Measurements from ENCODE around the gene TK2. TPM values are rescaled to one million over a fixed set of nuclear protein-coding genes. Genes with fewer than 3 reads are reported as not detected.
A peak's percentile ranks its signal among the peaks of the same experiment; 100 is the strongest.
"Not testable (repeated sequence)": the region's sequence is repeated elsewhere in the genome, so short reads cannot be mapped to it uniquely, and the experiment has no call there.

Gene TK2
- total RNA-seq, 2 donors from 2014 or later = 23.1 to 26.0 TPM

DNA sequence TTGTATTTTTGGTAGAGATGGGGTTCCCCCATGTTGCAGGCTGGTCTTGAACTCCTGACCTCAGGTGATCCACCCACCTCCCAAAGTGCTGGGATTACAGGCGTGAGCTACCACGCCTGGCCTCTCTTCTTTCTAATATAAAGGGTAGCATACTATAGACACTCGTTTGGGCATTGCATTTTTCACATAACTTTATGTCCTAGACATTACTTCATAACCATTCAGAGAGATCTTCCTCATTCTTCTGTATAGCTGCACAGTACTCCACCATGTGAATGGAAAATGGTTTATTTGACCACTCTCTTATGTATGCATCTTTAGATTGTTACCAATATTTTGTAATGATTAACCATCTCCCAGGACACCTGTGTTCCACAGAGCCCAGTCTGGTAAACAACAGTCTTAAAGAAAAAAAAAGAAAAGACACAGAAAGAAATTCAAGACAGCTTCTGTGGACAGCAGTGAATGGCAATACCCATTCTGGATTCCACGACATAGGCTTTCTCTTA is 42.1 kb downstream of the TK2 start:
- Histone ChIP-seq H3K4me1 (peaks cover 54% of the 10 kb centered on the region), H3K4me3 (no peak overlapping the region), H3K9me3 (no peaks in the 10 kb centered on the region), H3K27me3 (no peaks in the 10 kb centered on the region), H3K36me3 (replicated peaks in 1 of 2; ENCODE audit: insufficient read depth in 1 of 2, low read depth in 2 of 2) (no peaks in the 10 kb centered on the region), H3K27ac (peak overlapping the region; percentile 0 to 92 (median 84))
- TF ChIP-seq, protein P1, sequence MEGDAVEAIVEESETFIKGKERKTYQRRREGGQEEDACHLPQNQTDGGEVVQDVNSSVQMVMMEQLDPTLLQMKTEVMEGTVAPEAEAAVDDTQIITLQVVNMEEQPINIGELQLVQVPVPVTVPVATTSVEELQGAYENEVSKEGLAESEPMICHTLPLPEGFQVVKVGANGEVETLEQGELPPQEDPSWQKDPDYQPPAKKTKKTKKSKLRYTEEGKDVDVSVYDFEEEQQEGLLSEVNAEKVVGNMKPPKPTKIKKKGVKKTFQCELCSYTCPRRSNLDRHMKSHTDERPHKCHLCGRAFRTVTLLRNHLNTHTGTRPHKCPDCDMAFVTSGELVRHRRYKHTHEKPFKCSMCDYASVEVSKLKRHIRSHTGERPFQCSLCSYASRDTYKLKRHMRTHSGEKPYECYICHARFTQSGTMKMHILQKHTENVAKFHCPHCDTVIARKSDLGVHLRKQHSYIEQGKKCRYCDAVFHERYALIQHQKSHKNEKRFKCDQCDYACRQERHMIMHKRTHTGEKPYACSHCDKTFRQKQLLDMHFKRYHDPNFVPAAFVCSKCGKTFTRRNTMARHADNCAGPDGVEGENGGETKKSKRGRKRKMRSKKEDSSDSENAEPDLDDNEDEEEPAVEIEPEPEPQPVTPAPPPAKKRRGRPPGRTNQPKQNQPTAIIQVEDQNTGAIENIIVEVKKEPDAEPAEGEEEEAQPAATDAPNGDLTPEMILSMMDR (IDR thresholded peaks at IDR 0.05) = no peak
- TF ChIP-seq POLR2A (IDR thresholded peaks at IDR 0.05) = no peak
- WGBS, 2 donors = 71 to 73% methylated on average over 4 of the region's 4 CpGs
- DNase-seq = peak in 1 of 4 donors; percentile 5
- intact Hi-C loops (cut with DNase I) = no loop called here
- no peak for ATAC-seq

DNA sequence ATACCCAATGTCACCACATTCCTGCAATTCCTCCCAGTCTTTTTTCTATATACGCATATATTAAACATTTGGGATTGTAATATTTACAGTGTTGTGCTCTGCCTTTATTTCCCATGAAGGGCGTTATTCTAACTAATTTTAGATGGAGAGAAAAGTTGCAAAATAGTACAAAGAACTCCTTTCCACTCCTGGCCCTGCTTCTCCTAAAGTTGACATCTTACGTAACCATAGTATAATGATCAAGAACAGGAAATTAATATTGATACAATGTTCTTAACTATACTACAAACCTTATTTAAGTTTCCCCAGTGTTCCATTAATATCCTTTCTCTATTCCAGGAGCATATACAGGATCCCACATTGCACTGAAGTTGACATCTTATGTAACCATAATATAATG is 46.3 kb downstream of the TK2 start:
- TF ChIP-seq, protein P1 (IDR thresholded peaks at IDR 0.05) = no peak
- no peak for TF ChIP-seq POLR2A (IDR thresholded peaks at IDR 0.05)
- Histone ChIP-seq H3K36me3 (replicated peaks in 1 of 2; ENCODE audit: insufficient read depth in 1 of 2, low read depth in 2 of 2) (no peaks in the 10 kb centered on the region), H3K4me1 (peaks cover 13% of the 10 kb centered on the region), H3K27ac (no peak overlapping the region), H3K27me3 (no peaks in the 10 kb centered on the region), H3K9me3 (no peaks in the 10 kb centered on the region), H3K4me3 (no peak overlapping the region)
- intact Hi-C loops (cut with DNase I) = no loop called here
- ATAC-seq (no peak), DNase-seq (no peak)
- 83 to 88% methylated on average over 3 of the region's 3 CpGs for WGBS, 2 donors

DNA sequence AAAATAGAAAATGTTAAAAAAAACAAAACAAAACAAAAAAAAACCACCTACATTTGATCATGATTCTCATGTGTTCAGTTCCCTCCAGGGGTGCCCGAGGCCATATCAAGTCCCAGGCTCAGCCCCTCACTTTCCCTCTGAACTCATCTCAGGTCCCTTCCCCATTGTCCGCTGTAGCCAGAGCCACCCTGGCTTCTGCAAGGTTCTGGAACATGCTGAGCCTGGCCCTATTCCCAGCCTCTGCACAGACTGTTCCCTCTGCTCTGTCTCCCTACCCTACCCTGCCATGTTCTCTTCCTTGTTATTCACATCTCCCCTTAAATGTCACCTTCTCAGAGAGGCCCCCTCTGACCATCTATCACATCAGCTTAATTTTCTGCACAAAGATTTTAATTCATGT is 46.9 kb downstream of the TK2 start:
- no peaks in the 10 kb centered on the region for H3K27me3 ChIP-seq

DNA sequence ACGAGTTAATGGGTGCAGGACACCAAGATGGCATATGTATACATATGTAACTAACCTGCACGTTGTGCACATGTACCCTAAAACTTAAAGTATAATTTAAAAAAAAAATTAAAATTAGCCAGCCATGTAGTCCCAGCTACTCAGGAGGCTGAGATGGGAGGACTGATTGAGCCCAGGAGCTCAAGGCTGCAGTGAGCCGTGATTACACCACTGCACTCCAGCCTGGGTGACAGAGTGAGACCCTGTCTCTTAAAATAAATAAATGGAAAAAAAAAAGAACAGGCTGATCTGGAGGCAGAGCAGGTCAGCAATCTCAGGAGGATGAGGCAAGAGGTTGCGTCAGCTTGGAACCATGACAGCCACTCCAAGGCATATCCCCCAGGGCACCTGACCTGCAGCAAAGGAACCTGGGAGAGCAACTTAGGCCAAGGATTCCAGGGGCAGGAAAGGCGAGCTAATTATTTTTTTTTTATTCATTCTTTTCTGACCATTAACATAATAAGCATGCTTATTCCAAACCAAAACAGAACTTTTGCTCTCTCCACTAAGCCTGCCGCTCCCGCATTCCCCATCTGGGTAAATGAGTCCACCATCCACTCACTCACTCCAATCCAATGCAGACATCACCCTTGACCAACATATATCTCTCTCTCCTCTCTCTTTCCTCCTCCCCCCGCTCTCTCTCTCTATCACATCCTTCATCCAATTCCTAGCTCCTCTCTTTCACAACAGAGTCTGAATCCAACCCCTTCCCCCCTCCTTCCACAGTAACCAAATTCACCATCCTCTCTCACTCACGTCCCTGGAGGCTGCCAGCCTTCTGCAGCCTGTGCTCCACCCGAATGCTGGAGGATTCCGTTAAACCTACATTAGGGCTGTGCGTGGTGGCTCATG is 47.7 kb downstream of the TK2 start:
- no peak overlapping the region for H3K27ac ChIP-seq
- no peaks in the 10 kb centered on the region for H3K36me3 ChIP-seq (replicated peaks in 1 of 2; ENCODE audit: insufficient read depth in 1 of 2, low read depth in 2 of 2)
- no peaks in the 10 kb centered on the region for H3K4me1 ChIP-seq
- no peaks in the 10 kb centered on the region for H3K27me3 ChIP-seq
- no peak overlapping the region for H3K4me3 ChIP-seq
- intact Hi-C loops (cut with DNase I) = no loop called here
- 87 to 91% methylated on average over 12 of the region's 12 CpGs for WGBS, 2 donors
- no peaks in the 10 kb centered on the region for H3K9me3 ChIP-seq
- ATAC-seq (peak; percentile 60), DNase-seq (peak in 1 of 4 donors; percentile 30)
- TF ChIP-seq, protein P1 (IDR thresholded peaks at IDR 0.05) = no peak
- TF ChIP-seq POLR2A (IDR thresholded peaks at IDR 0.05) = no peak

More for the DNA sequence above, 46.9 kb downstream of the TK2 start:
- ATAC-seq (no peak), DNase-seq (no peak)
- peaks cover 7% of the 10 kb centered on the region for H3K4me1 ChIP-seq
- H3K36me3 ChIP-seq (replicated peaks in 1 of 2; ENCODE audit: insufficient read depth in 1 of 2, low read depth in 2 of 2) = no peaks in the 10 kb centered on the region
- H3K4me3 ChIP-seq = no peak overlapping the region
- WGBS, 2 donors = 88 to 94% methylated on average over 2 of the region's 2 CpGs
- intact Hi-C loops (cut with DNase I) = no loop called here
- H3K9me3 ChIP-seq = no peaks in the 10 kb centered on the region
- no peak for TF ChIP-seq POLR2A (IDR thresholded peaks at IDR 0.05)
- TF ChIP-seq, protein P1 (IDR thresholded peaks at IDR 0.05) = no peak
- H3K27ac ChIP-seq = no peak overlapping the region

DNA sequence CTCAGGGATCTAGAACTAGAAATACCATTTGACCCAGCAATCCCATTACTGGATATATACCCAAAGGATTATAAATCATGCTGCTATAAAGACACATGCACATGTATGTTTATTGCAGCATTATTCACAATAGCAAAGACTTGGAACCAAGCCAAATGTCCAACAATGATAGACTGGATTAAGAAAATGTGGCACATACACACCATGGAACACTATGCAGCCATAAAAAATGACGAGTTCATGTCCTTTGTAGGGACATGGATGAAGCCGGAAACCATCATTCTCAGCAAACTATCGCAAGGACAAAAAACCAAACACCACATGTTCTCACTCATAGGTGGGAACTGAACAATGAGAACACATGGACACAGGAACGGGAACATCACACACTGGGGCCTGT is 48.4 kb downstream of the TK2 start:
- intact Hi-C loops (cut with DNase I); ATAC-seq; H3K36me3 ChIP-seq (replicated peaks in 1 of 2; ENCODE audit: insufficient read depth in 1 of 2, low read depth in 2 of 2); H3K9me3 ChIP-seq; DNase-seq; H3K27me3 ChIP-seq; H3K4me1 ChIP-seq; H3K4me3 ChIP-seq; H3K27ac ChIP-seq: not testable (repeated sequence)
- WGBS, 2 donors = 100% methylated on average over 2 of the region's 4 CpGs

DNA sequence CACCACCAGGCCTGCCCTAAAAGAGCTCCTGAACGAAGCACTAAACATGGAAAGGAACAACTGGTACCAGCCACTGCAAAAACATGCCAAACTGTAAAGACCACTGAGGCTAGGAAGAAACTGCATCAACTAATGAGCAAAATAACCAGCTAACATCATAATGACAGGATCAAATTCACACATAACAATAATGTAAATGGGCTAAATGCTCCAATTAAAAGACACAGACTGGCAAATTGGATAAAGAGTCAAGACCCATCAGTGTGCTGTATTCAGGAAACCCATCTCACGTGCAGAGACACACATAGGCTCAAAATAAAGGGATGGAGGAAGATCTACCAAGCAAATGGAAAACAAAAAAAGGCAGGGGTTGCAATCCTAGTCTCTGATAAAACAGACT is 52.0 kb downstream of the TK2 start:
- H3K27me3 ChIP-seq; H3K9me3 ChIP-seq; H3K4me1 ChIP-seq; ATAC-seq; DNase-seq; H3K27ac ChIP-seq; H3K4me3 ChIP-seq; H3K36me3 ChIP-seq (replicated peaks in 1 of 2; ENCODE audit: insufficient read depth in 1 of 2, low read depth in 2 of 2); intact Hi-C loops (cut with DNase I): not testable (repeated sequence)
- 79 to 91% methylated on average over 1 to 2 of the region's 2 CpGs for WGBS, 2 donors

DNA sequence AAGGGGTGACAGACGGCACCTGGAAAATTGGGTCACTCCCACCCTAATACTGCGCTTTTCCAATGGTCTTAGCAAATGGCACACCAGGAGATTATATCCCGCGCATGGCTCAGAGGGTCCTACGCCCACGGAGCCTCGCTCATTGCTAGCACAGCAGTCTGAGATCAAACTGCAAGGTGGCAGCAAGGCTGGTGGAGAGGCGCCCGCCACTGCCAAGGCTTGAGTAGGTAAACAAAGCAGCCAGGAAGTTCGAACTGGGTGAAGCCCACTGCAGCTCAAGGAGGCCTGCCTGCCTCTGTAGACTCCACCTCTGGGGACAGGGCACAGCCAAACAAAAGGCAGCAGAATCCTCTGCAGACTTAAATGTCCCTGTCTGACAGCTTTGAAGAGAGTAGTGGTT is 53.7 kb downstream of the TK2 start:
- H3K27ac ChIP-seq; H3K36me3 ChIP-seq (replicated peaks in 1 of 2; ENCODE audit: insufficient read depth in 1 of 2, low read depth in 2 of 2); H3K27me3 ChIP-seq; intact Hi-C loops (cut with DNase I); H3K4me3 ChIP-seq; H3K4me1 ChIP-seq; ATAC-seq; H3K9me3 ChIP-seq: not testable (repeated sequence)
- peak in 1 of 4 donors; percentile 5 for DNase-seq
- WGBS, 2 donors = 94 to 100% methylated on average over 3 to 10 of the region's 10 CpGs
